ENCODE measurements around the gene TAAR6.
"Not testable (repeated sequence)": the region's sequence is repeated elsewhere in the genome, so short reads cannot be mapped to it uniquely, and the experiment has no call there.

Gene TAAR6

DNA sequence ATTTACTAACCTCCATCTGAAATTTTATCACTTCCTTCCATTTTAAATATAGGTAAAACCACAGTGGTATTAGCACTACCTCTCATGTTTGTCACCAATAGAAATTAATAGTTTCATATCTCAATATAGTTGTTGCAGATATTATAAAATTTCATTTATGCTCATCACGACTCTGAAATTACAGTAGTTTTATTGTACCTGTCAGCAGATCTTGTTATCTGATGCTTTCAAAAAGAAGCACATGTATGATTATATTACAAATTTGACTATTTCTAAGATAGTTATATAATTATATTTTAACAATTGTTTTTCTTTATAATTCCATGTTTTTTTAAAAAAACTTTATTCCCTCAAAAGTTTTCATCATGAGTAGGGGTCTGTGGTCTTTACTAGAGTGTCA lies 14.6 kb downstream of the TAAR6 start:
- no peak overlapping the region for H3K4me3 ChIP-seq (replicated peaks in 1 of 2; ENCODE audit: low read depth in 2 of 2, low read length in 2 of 2)
- no peak for DNase-seq (ENCODE audit: low read depth in 2 of 2)

DNA sequence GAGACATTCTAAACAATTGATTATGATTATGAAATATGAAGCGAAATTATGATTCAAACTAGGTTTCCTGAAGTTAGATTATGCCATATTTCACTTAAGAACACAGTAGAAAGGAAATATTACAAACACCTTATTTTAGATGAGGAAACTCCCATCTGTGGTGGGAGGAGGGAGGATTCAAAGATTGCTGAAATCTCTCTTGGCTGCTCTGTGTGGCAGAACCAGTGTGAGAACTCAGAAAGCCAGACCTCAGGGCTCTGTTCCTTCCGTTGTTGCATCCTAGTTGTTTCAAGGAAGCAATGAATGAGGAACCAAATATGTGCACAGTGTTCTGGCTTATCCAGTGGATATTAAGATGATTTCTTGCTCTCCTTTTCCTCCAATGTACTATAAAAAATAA lies 17.3 kb downstream of the TAAR6 start:
- TF ChIP-seq, protein P1, sequence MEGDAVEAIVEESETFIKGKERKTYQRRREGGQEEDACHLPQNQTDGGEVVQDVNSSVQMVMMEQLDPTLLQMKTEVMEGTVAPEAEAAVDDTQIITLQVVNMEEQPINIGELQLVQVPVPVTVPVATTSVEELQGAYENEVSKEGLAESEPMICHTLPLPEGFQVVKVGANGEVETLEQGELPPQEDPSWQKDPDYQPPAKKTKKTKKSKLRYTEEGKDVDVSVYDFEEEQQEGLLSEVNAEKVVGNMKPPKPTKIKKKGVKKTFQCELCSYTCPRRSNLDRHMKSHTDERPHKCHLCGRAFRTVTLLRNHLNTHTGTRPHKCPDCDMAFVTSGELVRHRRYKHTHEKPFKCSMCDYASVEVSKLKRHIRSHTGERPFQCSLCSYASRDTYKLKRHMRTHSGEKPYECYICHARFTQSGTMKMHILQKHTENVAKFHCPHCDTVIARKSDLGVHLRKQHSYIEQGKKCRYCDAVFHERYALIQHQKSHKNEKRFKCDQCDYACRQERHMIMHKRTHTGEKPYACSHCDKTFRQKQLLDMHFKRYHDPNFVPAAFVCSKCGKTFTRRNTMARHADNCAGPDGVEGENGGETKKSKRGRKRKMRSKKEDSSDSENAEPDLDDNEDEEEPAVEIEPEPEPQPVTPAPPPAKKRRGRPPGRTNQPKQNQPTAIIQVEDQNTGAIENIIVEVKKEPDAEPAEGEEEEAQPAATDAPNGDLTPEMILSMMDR (IDR thresholded peaks at IDR 0.05; ENCODE audit: low read depth, low read length): no peak
- no peak for DNase-seq (ENCODE audit: low read depth in 2 of 2)
- H3K4me3 ChIP-seq (replicated peaks in 1 of 2; ENCODE audit: low read depth in 2 of 2, low read length in 2 of 2): no peak overlapping the region

More for the DNA sequence above, 14.6 kb downstream of the TAAR6 start:
- TF ChIP-seq, protein P1 (IDR thresholded peaks at IDR 0.05; ENCODE audit: low read depth, low read length): no peak

DNA sequence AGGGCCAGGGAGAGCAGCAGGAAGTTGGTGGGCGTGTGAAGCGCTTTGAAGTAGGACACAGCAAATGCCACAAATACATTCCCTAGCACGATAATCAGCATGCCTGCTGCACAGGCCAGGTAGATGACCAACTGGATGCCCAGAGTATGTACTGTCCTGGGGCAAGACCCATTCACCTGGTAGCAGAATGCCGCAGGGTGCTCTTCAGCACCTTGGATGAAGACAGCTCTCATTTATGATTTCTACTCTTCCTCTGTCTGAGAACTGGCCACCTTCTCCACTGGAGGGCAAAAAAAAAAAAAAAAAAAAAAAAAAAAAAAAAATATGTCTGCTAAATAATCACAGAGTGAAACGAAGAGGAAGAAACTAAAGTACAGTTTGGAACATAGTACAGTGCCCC lies 19.3 kb downstream of the TAAR6 start, which contains the start of gene TAAR5:
TSS of gene TAAR5 (minus strand) at position 288 of the 400 bp plus-strand sequence. CDS start at position 233, 55 bp downstream.
- H3K4me3 ChIP-seq (replicated peaks in 1 of 2; ENCODE audit: low read depth in 2 of 2, low read length in 2 of 2): no peak within 1 kb of the TSS
- TF ChIP-seq, protein P1 (IDR thresholded peaks at IDR 0.05; ENCODE audit: low read depth, low read length): no peak
- DNase-seq (ENCODE audit: low read depth in 2 of 2): no peak

DNA sequence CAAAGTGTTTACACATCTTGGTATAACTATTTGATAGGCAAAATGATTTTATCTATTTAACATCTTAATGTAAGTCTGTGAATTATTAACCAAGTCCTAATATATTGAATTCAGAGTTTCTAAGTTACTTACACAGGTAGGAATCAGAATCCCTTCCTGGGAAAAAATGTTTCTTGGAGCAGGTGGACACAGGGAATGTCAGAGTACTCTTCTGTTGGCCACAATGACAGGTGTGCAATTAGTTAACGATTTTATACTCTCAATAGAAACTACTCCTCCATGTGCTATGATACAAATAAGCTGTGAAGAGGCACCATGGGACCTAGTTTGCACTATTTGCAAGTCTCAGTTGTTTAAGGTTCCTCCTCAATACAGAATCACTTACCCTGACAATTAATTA lies 20.2 kb downstream of the TAAR6 start:
- TF ChIP-seq, protein P1 (IDR thresholded peaks at IDR 0.05; ENCODE audit: low read depth, low read length): no peak
- no peak overlapping the region for H3K4me3 ChIP-seq (replicated peaks in 1 of 2; ENCODE audit: low read depth in 2 of 2, low read length in 2 of 2)
- no peak for DNase-seq (ENCODE audit: low read depth in 2 of 2)

DNA sequence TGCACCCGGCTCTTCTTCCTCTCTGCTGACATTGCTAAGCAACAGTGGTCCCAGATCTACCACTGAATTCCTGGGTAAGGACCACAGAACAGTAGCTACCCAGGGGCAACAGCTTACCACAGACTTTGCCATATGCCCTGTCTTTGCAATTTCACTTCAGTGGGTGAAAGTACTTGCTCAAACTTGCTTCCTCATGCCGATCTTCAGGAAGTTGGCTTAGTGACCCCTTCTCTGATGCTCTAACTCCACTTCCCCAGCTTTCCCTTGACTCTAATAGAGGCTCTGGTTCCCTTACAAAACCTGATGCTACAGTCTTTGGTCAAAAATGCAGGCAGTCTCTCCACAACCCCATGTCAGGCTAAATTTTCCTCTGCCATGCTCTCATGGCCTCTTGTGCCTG lies 22.7 kb downstream of the TAAR6 start:
- no peak for DNase-seq (ENCODE audit: low read depth in 2 of 2)
- H3K4me3 ChIP-seq (replicated peaks in 1 of 2; ENCODE audit: low read depth in 2 of 2, low read length in 2 of 2): no peak overlapping the region
- TF ChIP-seq, protein P1 (IDR thresholded peaks at IDR 0.05; ENCODE audit: low read depth, low read length): no peak

- H3K4me3 ChIP-seq (replicated peaks in 1 of 2; ENCODE audit: low read depth in 2 of 2, low read length in 2 of 2): no peak overlapping the region
- TF ChIP-seq, protein P1 (IDR thresholded peaks at IDR 0.05; ENCODE audit: low read depth, low read length): no peak
Observed at GRCh38 chr6:132596201-132596600, 26.1 kb downstream of the TAAR6 start.

DNA sequence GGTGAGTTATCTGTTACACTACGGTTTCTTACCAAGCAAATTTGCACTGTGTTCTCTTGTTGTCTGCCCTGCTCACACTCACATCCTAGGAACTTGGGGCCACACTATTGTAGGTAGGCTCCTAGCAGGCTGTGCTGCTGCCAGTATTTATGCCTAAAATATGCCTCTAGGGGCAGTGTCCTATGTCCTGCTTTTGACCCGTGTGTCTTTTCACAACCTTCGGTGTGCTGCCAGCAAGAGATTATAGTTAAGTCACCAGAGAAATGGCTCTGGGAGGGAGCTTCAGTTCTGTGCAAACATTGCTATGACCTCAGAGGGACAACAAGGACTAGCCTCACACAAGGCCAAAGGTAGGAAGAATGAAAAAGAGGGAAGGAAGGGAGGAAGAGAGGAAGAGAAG lies 28.4 kb downstream of the TAAR6 start:
- H3K4me3 ChIP-seq (replicated peaks in 1 of 2; ENCODE audit: low read depth in 2 of 2, low read length in 2 of 2): no peak overlapping the region
- TF ChIP-seq, protein P1 (IDR thresholded peaks at IDR 0.05; ENCODE audit: low read depth, low read length): peak; percentile 26
- peak in 1 of 2 donors; percentile 8 for DNase-seq (ENCODE audit: low read depth in 2 of 2)

More at GRCh38 chr6:132596201-132596600, 26.1 kb downstream of the TAAR6 start:
- no peak for DNase-seq (ENCODE audit: low read depth in 2 of 2)

GRCh38 chr6:132600900-132601299 lies 30.8 kb downstream of the TAAR6 start:
- not testable (repeated sequence) for DNase-seq (ENCODE audit: low read depth in 2 of 2); H3K4me3 ChIP-seq (replicated peaks in 1 of 2; ENCODE audit: low read depth in 2 of 2, low read length in 2 of 2)

Measured in cardiac fibroblast (primary cell).